Measurements from ENCODE around the gene TDRD15.
"Not testable (repeated sequence)": the region's sequence is repeated elsewhere in the genome, so short reads cannot be mapped to it uniquely, and the experiment has no call there.

TDRD15 gene

DNA sequence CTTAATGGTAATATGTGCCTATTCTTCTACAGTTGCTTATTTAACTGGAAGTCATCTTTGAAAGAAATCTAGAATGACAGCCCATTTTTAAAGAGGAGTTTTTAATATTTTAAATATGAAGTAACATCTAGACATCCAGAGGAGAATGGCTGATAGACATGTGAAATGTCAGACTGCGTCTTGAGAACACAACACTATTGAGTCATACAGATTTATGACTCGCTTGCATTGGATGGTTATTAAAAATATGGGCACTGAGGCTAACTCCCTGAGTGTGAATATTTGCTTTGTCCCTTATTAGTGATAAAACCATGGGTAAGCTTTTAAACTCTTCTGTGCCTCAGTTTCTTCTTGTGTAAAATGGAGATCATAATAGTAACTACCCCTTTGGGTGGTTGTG is 22.9 kb downstream of the TDRD15 start:
- no peak for DNase-seq (ENCODE audit: low read depth in 2 of 2)

DNA sequence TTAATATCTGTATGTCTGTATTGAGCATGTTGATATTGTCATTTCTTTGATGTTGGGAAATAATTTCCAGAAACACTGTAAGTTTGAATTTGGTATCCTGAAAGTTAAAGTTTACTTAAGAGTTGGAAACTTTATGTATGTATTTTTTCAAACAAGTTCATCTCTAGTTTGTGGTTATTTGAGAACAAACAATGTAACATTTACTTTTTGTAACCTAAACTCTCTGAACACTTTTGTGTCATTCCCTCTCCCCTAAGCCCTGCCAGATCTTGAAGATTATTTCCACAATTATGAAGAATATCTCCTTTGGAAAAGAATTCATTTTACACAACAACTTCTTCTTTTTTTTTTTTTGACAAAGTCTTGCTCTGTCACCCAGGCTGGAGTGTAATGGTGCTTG is 24.9 kb downstream of the TDRD15 start:
- DNase-seq (ENCODE audit: low read depth in 2 of 2), result no peak

DNA sequence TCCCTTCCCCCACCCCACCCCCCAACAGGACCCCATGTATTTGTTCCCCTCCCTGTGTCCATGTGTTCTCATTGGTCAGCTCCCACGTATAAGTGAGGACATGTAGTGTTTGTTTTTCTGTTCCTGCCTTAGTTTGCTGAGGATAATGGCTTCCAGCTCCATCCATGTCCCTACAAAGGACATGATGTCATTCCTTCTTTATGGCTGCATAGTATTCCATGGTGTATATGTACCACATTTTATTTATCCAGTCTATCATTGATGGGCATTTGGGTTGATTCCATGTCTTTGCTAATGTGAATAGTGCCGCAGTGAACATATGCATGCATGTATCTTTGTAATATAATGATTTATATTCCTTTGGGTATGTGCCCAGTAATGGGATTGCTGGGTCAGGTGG is 27.5 kb downstream of the TDRD15 start:
- not testable (repeated sequence) for DNase-seq (ENCODE audit: low read depth in 2 of 2)

DNA sequence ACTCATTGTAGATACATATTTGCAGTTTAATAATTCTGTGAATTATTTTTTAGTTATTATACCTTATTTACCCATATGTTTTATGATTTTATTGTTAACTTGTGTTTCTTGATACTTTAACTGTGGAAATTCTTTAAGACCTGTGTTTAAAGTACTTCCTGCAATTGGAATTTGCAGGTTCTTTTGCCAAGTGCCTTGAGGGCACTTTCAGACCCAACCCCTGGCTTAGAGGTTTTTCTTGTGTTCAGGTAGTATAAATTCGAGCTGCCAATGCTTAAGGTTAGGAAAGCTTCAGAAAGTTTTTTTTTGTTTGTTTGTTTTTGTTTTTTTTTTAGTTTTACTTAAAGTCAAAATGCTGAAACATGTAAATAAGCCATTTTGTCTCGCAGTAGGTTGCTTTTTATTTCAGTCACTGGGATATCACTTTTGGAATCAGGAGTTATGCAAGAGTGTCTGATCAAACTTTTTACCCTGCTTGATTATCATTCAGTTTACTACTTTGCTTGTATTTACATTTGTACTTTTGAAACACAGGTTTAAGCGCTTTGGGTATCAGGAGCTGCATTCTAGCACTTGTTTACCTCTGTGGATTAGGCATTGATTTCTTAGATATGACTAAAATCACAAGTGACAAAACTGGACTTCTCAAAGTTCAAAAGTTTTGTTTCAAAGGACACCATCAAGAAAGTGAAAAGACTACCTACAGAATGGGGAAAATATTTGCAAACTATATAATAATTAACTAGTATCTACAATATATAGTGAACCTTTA is 31.8 kb downstream of the TDRD15 start:
- no peak for DNase-seq (ENCODE audit: low read depth in 2 of 2)

DNA sequence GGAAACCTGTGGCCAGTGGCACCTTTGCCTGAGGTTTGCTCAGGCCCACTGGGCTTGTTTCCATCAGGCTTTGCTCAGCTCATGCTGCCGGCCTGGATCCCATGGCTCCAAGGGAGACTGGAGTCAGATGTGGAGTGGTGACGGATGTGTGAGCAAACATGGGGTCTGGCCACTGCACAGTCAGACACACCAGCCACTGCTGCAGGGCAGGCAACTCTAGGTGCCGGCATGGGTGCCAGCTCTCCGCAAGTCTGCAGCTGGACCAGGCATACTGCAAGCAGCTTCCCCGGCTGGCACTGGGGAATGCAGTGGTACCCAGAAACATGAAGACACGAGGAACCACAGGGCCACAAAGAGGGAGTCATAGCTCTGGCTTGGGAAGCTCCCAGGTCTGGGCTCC is 37.4 kb downstream of the TDRD15 start:
- no peak for DNase-seq (ENCODE audit: low read depth in 2 of 2)

DNA sequence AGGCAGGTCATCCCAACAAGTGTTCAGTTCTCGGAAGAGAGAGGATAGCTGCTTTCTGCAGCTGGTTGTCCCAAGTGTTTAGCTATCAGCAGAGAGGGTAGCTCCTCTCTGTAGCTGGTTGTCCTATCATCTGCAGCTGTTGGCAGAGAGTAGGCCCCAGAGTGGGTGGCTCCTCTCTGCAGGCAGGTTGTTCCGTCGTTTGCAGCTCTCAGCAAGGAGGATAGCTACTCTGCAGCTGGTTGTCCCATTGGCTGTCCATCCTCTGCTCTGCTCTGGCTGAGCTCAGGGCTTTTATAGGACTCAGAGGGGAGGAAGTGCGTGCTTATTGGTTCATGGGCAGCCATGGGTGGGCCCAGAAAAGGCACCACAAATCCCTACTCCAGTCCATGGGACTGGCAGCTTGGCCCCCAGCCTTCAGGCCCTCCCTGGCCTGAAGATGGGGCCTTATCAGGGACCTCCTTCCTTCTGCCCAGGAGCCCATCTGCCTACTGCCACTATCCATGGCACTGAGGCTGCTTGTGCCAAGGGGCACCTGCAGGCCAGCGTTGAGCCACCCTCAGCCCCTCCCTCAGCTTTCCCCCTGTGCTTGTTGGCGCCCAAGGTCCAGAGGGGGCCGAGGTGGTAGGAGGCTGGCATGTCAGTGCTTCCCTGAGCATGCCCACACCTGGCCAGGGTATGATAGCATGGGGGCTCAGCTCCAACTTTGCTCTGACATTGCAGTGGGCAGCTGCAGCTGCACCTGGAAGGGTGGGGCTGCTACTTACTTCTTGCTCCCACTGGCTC is 38.3 kb downstream of the TDRD15 start:
- DNase-seq (ENCODE audit: low read depth in 2 of 2), result no peak

DNA sequence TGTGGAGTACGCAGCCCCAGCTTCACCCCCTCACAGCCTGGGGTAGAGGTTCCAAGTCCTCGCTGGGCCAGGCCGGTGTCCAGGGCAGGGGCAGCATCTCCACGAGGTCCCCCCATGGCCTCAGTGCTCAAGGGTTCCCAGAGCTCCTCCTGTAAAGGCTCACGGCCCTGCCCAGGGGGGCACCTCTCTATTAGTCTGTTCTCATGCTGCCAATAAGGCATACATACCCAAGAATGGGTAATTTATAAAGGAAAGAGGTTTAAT is 38.8 kb downstream of the TDRD15 start:
- DNase-seq (ENCODE audit: low read depth in 2 of 2), result no peak

DNA sequence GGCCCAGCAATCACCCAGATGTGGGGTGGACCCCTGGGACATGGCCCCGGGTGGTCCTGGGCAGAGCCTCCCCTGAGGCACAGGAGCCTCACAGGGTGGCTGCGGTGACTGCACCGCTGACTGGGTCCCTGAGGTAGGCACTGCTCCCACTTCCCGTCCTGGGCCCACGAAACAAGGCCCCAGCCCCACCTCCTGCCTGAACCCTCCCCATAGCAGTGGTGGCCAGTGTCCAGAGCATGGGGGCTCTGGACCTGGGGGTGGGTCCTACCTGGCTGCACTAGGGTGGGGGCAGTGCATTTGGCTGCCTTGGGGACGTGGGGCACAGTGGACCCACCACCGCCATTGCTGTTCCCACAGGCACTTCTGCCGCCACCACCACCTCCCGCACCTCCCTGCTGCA is 39.4 kb downstream of the TDRD15 start:
- no peak for DNase-seq (ENCODE audit: low read depth in 2 of 2)

DNA sequence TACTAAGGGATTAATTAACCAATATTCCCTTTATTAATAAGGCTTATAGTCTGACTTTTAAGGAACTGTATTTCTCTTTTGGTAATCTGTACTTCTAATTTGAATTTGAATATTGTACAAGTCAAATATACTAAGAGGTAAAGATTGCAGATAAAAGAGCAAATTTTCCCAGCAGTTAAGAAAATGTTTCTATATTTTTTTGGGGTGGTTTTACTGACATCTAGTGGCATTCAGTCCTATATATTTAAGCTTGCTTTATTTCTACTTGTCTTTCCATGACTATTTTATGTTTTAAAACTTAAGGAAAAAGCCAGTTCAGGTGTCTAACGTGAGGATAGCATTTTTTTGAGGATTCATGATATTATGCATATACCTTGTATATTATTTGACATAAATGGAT is 41.6 kb downstream of the TDRD15 start:
- DNase-seq (ENCODE audit: low read depth in 2 of 2), result no peak

DNA sequence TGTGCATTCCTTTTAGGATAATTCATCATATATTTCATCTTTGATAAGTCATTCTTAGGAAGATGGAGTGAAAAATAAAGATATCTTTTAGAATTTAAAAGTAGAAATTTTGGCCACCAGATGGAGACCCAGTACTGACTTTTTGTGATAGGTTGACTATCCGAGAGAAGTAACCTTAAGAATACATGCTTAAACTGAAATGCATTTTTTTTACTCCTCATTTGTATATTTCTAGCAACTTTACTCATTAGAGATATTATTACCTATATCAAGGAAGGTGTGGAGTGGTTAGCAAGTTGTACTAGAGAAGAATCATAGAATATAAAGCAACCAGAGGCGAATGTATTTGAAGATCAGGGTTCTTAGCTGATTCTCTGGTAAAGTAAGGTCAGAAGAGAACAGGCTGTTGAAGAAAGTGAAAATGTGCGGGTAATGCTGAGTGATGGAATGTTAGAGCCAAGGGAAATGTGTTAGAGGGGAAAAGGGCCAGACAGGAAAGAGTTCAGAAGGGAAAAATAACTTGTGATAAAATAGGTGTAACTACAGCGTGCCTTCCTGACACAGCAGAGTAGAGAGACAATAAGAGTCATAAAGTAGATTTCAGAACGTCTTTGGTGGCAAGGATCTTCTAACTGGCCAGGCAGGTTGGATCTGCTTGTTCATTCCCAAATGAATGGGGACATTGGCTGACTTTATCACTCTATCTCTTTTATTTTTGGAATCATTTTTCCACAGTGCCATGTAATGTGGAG is 52.3 kb downstream of the TDRD15 start:
- no peak for DNase-seq (ENCODE audit: low read depth in 2 of 2)

DNA sequence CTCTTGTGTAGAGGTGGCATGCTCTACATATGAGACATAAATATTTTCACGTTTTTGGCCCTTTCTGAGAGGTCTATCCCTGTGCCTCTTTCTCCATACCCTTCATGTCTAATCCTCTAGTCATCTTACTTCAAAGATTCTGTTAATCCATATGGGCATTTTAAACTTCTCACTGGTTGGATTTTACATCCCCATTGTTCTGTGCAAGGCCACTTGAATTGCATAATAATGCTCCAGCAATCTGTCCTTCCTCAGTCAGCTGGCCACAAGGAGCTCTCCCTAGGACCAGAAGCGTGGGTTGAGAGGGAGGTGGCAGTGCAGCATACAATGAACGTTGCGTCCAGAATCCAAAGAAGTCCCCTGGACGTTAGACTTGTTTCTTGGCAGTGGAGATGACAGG is 58.2 kb downstream of the TDRD15 start:
- no peak for DNase-seq (ENCODE audit: low read depth in 2 of 2)

DNA sequence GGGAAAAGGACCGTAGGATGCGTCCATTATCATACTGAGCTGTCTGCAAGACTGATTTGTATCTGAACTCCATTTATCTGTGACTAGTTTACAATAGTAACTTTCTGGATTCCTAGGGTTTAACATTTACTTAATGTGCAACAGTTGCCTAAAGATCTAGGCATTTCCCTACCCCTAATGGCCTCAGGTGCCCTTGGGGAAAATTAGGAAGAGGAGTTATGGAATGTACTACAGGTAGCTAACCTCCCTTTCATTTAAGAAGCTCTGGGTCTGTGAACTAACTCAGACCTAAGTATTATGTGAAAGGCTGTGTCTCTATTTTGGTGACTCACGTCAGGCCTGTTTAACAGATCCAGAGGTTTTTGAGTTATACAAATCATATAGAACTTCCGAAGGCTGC is 59.5 kb downstream of the TDRD15 start:
- no peak for DNase-seq (ENCODE audit: low read depth in 2 of 2)

DNA sequence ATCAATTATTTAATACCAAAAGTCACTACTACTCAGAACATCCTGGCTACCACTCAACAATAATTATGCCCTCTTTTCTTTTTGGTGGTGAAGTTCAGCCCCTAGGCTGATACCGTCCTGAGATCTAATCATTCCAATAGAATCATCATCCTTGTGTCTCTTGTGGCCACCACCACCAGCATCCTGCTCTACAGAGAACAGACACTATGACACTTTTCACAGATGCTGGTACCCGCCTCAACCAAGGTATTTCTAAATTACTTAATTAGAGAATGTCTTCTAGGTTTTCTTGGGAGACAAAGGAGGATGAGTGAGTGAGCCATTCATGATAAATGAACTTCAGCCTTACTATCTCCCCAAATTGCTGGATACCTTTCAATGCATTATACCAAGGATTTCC is 60.0 kb downstream of the TDRD15 start:
- DNase-seq (ENCODE audit: low read depth in 2 of 2), result no peak

DNA sequence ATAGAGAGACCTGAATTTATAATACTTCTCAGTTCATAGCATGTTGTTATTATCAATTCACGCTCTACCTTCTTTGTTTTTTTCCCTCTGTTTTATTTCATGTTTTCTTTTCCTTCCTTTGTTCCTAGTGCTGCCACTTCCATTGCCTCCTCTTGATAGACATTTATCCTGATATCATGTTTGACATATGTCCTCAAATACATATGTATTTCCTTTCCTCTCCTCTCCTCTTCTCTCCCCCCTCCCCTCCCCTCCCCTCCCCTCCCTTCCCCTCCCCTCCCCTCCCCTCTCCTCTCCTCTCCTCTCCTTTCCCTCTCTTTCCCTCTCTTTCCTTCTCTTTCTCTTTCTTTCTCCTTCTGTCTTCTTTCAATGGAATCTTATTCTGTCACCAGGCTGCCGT is 67.8 kb downstream of the TDRD15 start:
- DNase-seq (ENCODE audit: low read depth in 2 of 2), result no peak
